Ovary (tissue), 3 donors: ENCODE data around the gene PCDH15.

Source experiments
- CTCF ChIP-seq, 3 donors: fragments of 450-650 bp in 2 of 3; fragments of 200-600 bp in 1 of 3; IDR thresholded peaks; one replicate each; pipeline versions ENCODE4 v1.5.1 to v1.8.0; 2016 to 2022; ENCODE audit warnings: antibody characterized with exemption in 3 of 3, mild to moderate bottlenecking in 1 of 3
- EP300 ChIP-seq: sonication (generic); formaldehyde crosslinking; IDR thresholded peaks from one replicate; pipeline ENCODE4 v1.6.1; 2017; ENCODE audit warnings: antibody characterized with exemption
- POLR2A ChIP-seq: fragments of 450-650 bp; IDR thresholded peaks from one replicate; pipeline ENCODE4 v1.6.1; 2017; ENCODE audit warnings: antibody characterized with exemption, mild to moderate bottlenecking, moderate library complexity
- donor health status: DM: no; HTN: no; CAD: no.

- TF ChIP-seq CTCF (IDR thresholded peaks at IDR 0.05) (no peak), POLR2A (no peak), EP300 (no peak)
Measured at GRCh38 chr10:54776622-54777021, 24.4 kb downstream of the PCDH15 start.
